Smooth muscle cell (in vitro differentiated cells): Measurements from ENCODE around the gene ZNF491. TPM values are rescaled to one million over a fixed set of nuclear protein-coding genes. Genes with fewer than 3 reads are reported as not detected.
"Not testable (repeated sequence)": the region's sequence is repeated elsewhere in the genome, so short reads cannot be mapped to it uniquely, and the experiment has no call there.

Experiments
- DNase-seq: peaks from one replicate; lab custom pipeline; 2025; ENCODE audit not compliant: unreplicated experiment; lab: John Stamatoyannopoulos, UW
- H2AFZ ChIP-seq: fragments of 200-600 bp; sonication (generic); 2 replicates; pipeline ENCODE4 v1.6.0; 2016; ENCODE audit warnings: antibody characterized with exemption, low read depth, mild to moderate bottlenecking
- H3F3A ChIP-seq: fragments of 200-600 bp; sonication (generic); 2 replicates; pipeline ENCODE4 v1.6.0; 2017; ENCODE audit warnings: antibody characterized with exemption, low read depth
- H3K27ac ChIP-seq: fragments of 200-600 bp; sonication (generic); 2 replicates; pipeline ENCODE4 v1.5.1; 2016; ENCODE audit warnings: low read depth, mild to moderate bottlenecking
- H3K27me3 ChIP-seq: fragments of 200-600 bp; sonication (generic); 2 replicates; pipeline ENCODE4 v1.6.1; 2016; ENCODE audit warnings: low read depth, mild to moderate bottlenecking
- H3K36me3 ChIP-seq: fragments of 200-600 bp; sonication (generic); 2 replicates; pipeline ENCODE4 v1.5.1; 2016; ENCODE audit warnings: low read depth
- H3K4me1 ChIP-seq: fragments of 200-600 bp; sonication (generic); 2 replicates; pipeline ENCODE4 v1.5.1; 2016; ENCODE audit warnings: low read depth
- H3K4me2 ChIP-seq: fragments of 200-600 bp; sonication (generic); 2 replicates; pipeline ENCODE4 v1.6.0; 2016; ENCODE audit warnings: mild to moderate bottlenecking
- H3K4me3 ChIP-seq: fragments of 200-600 bp; sonication (generic); 2 replicates; pipeline ENCODE4 v1.5.1; 2016; ENCODE audit warnings: mild to moderate bottlenecking
- H3K79me2 ChIP-seq: fragments of 200-600 bp; sonication (generic); 2 replicates; pipeline ENCODE4 v1.6.0; 2016; ENCODE audit warnings: low read depth, mild to moderate bottlenecking
- H3K9ac ChIP-seq: fragments of 200-600 bp; sonication (generic); 2 replicates; pipeline ENCODE4 v1.6.0; 2016; ENCODE audit warnings: low read depth
- H3K9me3 ChIP-seq: fragments of 200-600 bp; sonication (generic); replicated peaks from 2 replicates; pipeline ENCODE4 v1.5.1; 2016; ENCODE audit warnings: low read depth
- H4K20me1 ChIP-seq: fragments of 200-600 bp; sonication (generic); 2 replicates; pipeline ENCODE4 v1.6.0; 2016; ENCODE audit warnings: low read depth
- WGBS: methylation state at CpG from one replicate; pipeline ENCODE4 v1.1.7; 2016; ENCODE audit warnings: low lambda C conversion rate; 5-methylcytosine and 5-hydroxymethylcytosine counted together
- polyA plus RNA-seq: library from polyadenylated mRNA; unstranded; fragments of >200 nt; fragmentation: Nextera tagmentation; extraction: Ambion mirVana; gene quantifications from 2 replicates; pipeline ENCODE4 v1.2.1, GENCODE V29; 2016
- total RNA-seq: library from RNA; depleted of rRNA; stranded (reverse); fragments of >200 nt; gene quantifications from 2 replicates; pipeline ENCODE4 v1.2.3, GENCODE V29; 2014
- TF ChIP-seq, protein P1 (sequence below): fragments of 200-600 bp; sonication (generic); IDR thresholded peaks from 2 replicates; pipeline ENCODE4 v1.5.1; 2017; ENCODE audit warnings: borderline replicate concordance, mild to moderate bottlenecking, antibody characterized with exemption; ENCODE audit not compliant: insufficient read depth, poor library complexity, severe bottlenecking

The ZNF491 gene
- total and polyA plus RNA-seq, 2 experiments from 2014 or later, result 1.1 to 6.1 TPM

DNA sequence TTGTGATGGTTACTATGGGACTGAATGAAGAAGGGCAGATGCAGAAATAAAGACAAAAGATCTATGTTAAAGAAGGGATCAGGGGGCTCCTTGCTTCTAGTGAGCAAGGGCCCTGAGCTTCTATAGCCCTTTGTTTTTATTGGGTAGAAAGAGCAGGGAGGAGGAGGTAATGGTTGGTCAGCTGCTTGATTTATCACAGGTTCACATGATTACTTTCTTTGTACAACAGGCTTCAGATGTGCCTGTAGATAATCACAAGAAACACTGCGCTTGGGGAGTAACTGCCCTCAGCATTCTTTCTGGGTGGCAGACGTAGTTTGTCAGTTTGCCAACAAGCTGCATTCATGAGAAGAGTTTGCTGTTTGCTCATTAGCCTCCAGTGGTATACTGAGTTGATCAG, 45.4 kb downstream of the ZNF491 start:
- Histone ChIP-seq H2AFZ (no peak overlapping the region), H3K4me2 (no peak overlapping the region), H4K20me1 (no peaks in the 10 kb centered on the region), H3K36me3 (no peaks in the 10 kb centered on the region), H3K79me2 (no peaks in the 10 kb centered on the region), H3K27me3 (no peaks in the 10 kb centered on the region), H3K9me3 (no peaks in the 10 kb centered on the region), H3K9ac (no peak overlapping the region), H3F3A (no peaks in the 10 kb centered on the region), H3K4me1 (no peaks in the 10 kb centered on the region), H3K4me3 (no peak overlapping the region), H3K27ac (no peak overlapping the region)
- TF ChIP-seq, protein P1, sequence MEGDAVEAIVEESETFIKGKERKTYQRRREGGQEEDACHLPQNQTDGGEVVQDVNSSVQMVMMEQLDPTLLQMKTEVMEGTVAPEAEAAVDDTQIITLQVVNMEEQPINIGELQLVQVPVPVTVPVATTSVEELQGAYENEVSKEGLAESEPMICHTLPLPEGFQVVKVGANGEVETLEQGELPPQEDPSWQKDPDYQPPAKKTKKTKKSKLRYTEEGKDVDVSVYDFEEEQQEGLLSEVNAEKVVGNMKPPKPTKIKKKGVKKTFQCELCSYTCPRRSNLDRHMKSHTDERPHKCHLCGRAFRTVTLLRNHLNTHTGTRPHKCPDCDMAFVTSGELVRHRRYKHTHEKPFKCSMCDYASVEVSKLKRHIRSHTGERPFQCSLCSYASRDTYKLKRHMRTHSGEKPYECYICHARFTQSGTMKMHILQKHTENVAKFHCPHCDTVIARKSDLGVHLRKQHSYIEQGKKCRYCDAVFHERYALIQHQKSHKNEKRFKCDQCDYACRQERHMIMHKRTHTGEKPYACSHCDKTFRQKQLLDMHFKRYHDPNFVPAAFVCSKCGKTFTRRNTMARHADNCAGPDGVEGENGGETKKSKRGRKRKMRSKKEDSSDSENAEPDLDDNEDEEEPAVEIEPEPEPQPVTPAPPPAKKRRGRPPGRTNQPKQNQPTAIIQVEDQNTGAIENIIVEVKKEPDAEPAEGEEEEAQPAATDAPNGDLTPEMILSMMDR, result no peak
- WGBS, result 88% methylated on average over 2 of the region's 2 CpGs
- no peak for DNase-seq

DNA sequence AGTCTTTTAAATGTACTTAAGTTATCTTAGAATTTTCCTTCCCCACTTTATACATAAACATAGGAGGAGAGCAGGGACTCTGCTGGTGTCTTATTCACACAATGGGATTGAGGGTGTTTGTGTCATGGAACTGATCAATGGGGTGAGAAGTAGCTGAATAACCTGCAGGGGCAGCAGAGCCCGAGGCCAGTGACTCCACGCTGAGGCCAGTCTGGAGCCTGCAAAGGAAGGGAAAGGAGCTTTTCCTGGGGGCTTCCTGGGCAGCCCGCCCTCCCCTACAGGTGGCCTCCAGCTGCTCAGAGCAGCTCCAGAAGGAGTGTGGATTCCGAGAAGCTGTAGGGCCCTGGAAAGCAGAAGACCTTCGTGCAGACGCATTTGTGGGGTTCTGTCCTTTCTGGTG, 49.3 kb downstream of the ZNF491 start:
- not testable (repeated sequence) for H2AFZ ChIP-seq, H3K27me3 ChIP-seq, H3F3A ChIP-seq, H4K20me1 ChIP-seq, DNase-seq, H3K79me2 ChIP-seq, H3K4me2 ChIP-seq, H3K4me3 ChIP-seq, H3K27ac ChIP-seq, H3K4me1 ChIP-seq, H3K9ac ChIP-seq, H3K36me3 ChIP-seq, H3K9me3 ChIP-seq
- 60% methylated on average over 6 of the region's 6 CpGs for WGBS

DNA sequence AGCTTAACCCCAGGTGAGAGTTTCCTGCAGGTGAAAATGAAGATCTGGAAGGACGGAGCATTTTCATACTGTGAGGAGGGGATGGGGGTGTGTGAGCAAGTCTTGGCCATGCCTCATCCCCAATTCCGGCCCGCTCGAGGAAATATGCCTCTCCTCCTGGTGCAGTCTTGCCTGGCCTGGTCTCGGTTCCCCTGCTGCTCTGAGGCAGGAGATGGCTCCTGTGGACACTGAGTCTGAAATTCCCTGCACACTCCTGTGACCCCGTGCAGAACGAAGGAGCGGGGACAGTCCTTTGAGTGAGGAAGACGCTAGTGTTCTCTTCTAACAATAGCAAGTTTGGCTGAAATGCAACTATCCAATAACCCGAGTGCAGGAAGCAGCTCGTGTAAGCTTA, 49.9 kb downstream of the ZNF491 start:
- Histone ChIP-seq H2AFZ (peak overlapping the region; percentile 82), H3K4me3 (peak overlapping the region; percentile 59), H3K4me1 (no peaks in the 10 kb centered on the region), H3K4me2 (peak overlapping the region; percentile 82), H3K9me3 (no peaks in the 10 kb centered on the region), H3K27ac (no peak overlapping the region), H3K36me3 (no peaks in the 10 kb centered on the region), H3K79me2 (no peaks in the 10 kb centered on the region), H3K27me3 (no peaks in the 10 kb centered on the region), H3K9ac (no peak overlapping the region), H3F3A (no peaks in the 10 kb centered on the region), H4K20me1 (no peaks in the 10 kb centered on the region)
- TF ChIP-seq, protein P1, result no peak
- DNase-seq, result no peak
- WGBS, result 82% methylated on average over 11 of the region's 11 CpGs

DNA sequence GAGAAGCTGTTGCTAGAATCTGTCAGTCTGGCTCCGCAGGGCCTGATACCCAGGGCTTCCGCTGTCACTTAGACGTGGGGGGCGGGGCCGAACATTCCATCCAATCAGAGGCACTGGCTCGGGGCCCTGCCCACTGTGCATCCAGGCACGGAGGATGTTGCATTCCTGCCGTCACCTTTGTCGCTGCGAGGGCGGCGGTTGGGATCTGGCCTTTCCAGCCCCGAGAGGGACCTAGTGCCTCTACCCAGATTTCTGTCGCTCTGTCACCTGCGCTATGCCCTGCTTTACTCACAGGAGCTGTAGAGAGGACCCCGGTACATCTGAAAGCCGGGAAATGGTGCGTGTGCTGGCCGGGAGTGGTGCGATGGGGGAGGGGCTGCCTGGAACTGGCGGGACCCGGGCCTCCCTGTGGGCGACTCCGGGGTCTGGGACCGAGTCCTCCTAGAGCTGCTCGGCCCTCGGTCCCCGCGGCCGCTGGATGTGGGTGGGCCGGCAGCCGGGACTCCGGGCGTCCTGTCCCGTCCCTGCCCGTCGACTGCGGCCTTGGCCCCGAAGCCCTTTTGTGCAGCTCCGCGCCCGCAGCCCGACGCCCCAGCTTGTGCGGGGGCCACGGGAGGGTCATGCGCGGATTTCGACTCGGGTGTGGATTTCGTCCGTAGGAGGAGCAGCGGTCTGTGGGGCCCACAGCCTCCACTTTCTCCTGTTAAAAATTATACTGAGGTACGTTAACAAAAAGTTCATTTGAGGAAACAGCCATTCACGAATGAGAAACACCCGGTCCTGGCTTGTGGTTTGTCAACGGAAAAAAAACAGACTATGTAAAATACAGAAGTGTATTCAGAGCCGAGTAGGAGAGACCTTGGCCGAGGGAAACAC, 50.5 kb downstream of the ZNF491 start, which contains the start of gene ZNF439:
ZNF439 (plus strand) TSS at position 133 of the 876 bp plus-strand sequence; CDS start at position 275, 142 bp downstream.
- Histone ChIP-seq H3K27me3 (no peaks in the 10 kb centered on the region), H3K9ac (no peak within 1 kb of the TSS), H3K36me3 (no peaks in the 10 kb centered on the region), H3K4me1 (no peaks in the 10 kb centered on the region), H3K4me2 (peak within 1 kb of the TSS; percentile 82), H3K4me3 (peak within 1 kb of the TSS; percentile 59), H3K9me3 (no peaks in the 10 kb centered on the region), H4K20me1 (no peaks in the 10 kb centered on the region), H3K27ac (no peak within 1 kb of the TSS), H3K79me2 (no peaks in the 10 kb centered on the region), H3F3A (no peaks in the 10 kb centered on the region), H2AFZ (peak within 1 kb of the TSS; percentile 82)
- TF ChIP-seq, protein P1, result no peak
- WGBS, result 51% methylated on average over 57 of the region's 59 CpGs
- DNase-seq, result no peak

DNA sequence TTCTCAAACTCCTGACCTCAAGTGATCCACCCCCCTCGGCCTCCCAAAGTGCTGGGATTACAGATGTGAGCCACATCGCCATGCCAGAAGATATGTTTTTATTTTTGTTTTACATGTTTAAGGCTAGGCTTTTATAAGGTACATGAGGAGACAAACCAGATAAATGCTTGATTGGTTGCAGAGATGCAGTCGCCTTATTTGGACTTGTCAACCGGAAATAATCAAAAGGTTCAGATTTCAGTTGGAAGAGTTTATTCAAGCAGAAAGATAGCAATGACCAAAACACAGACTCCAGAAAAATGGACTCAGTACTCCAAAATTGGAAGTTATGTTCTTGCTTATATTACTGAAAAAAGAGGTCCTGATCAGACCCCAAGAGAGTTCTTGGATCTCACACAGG, 52.0 kb downstream of the ZNF491 start:
- not testable (repeated sequence) for H3K4me1 ChIP-seq, H4K20me1 ChIP-seq, H3K9me3 ChIP-seq, H3K4me2 ChIP-seq, H3K36me3 ChIP-seq, H3K27ac ChIP-seq, DNase-seq, H3K27me3 ChIP-seq, H2AFZ ChIP-seq, H3K9ac ChIP-seq, H3K79me2 ChIP-seq, H3F3A ChIP-seq, H3K4me3 ChIP-seq
- WGBS, result 89% methylated on average over 4 of the region's 4 CpGs
